ENCODE measurements around the gene C1QL4. TPM values are rescaled to one million over a fixed set of nuclear protein-coding genes. Genes with fewer than 3 reads are reported as not detected.

The C1QL4 gene
- total RNA-seq, 2 experiments from 2014 or later, result not detected

- CTCF ChIA-PET, result interaction anchor here (0.6 to 1.6 kb wide), 2 partner anchors 10 to 765 kb away, joined by 3 to 7 read pairs; partner anchors contain the start of gene PRPH
- H3K4me1 Mint-ChIP-seq, result peaks cover 13% of the 10 kb centered on the region
- no peak overlapping the region for H3K4me3 Mint-ChIP-seq
- no peaks in the 10 kb centered on the region for H3K36me3 Mint-ChIP-seq (ENCODE audit: low read depth)
- no peak for DNase-seq
- H3K9me3 Mint-ChIP-seq, result no peaks in the 10 kb centered on the region
- H3K27ac Mint-ChIP-seq, result no peak overlapping the region
- POLR2A ChIA-PET, result no interaction called here
- H3K27me3 Mint-ChIP-seq, result peaks cover 39% of the 10 kb centered on the region
These were observed 31.1 kb downstream of the C1QL4 start for GRCh38 chr12:49305762-49306510.

GRCh38 chr12:49304161-49304560, 32.8 kb downstream of the C1QL4 start:
- Mint-ChIP-seq H3K4me1 (peaks cover 13% of the 10 kb centered on the region), H3K27ac (no peak overlapping the region), H3K9me3 (no peaks in the 10 kb centered on the region), H3K4me3 (no peak overlapping the region), H3K27me3 (peaks cover 24% of the 10 kb centered on the region), H3K36me3 (ENCODE audit: low read depth) (no peaks in the 10 kb centered on the region)
- DNase-seq, result no peak
- ChIA-PET POLR2A (no interaction called here), CTCF (interaction anchor here (1.1 to 1.4 kb wide), 3 partner anchors 38 to 44 kb away, joined by 3 to 5 read pairs (median 3); no protein-coding TSS in a partner anchor)

DNA sequence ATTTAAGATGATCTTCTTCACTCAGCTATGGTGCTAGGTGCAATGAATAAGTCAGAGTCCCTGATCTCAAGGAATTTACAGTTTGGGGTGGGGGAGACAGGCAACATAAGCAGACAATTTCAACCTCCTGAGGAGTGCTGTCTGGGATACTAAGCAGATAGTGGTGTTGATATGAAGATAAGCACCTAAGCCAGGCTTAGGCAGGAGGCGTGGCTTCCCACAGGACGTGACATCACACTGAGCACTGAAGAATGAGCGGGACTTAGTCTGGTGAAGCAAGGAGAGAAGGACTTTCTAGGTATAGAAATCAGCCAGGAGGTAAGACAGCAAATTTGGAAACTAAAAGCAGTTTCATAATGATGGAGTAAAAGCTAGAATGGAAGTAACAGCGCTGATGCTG, 35.2 kb downstream of the C1QL4 start:
- DNase-seq, result peak; percentile 25
- H3K4me1 Mint-ChIP-seq, result peaks cover 31% of the 10 kb centered on the region
- H3K4me3 Mint-ChIP-seq, result no peak overlapping the region
- H3K27me3 Mint-ChIP-seq, result peaks cover 27% of the 10 kb centered on the region
- ChIA-PET POLR2A (no interaction called here), CTCF (interaction anchor here (0.6 to 0.7 kb wide), 3 partner anchors 40 to 263 kb away, joined by 3 to 4 read pairs (median 4); no protein-coding TSS in a partner anchor)
- H3K27ac Mint-ChIP-seq, result peak overlapping the region; percentile 21
- no peaks in the 10 kb centered on the region for H3K9me3 Mint-ChIP-seq
- no peaks in the 10 kb centered on the region for H3K36me3 Mint-ChIP-seq (ENCODE audit: low read depth)

GRCh38 chr12:49298160-49298559, 38.8 kb downstream of the C1QL4 start:
- ChIA-PET CTCF (interaction anchor here (1.2 to 2.7 kb wide), 3 partner anchors 25 to 265 kb away, joined by 3 to 9 read pairs (median 4); partner anchors contain the start of gene TROAP), POLR2A (no interaction called here)
- Mint-ChIP-seq H3K27me3 (peaks cover 50% of the 10 kb centered on the region), H3K36me3 (ENCODE audit: low read depth) (no peaks in the 10 kb centered on the region), H3K9me3 (no peaks in the 10 kb centered on the region), H3K4me1 (peaks cover 40% of the 10 kb centered on the region), H3K4me3 (peak overlapping the region; percentile 15), H3K27ac (no peak overlapping the region)
- no peak for DNase-seq

GRCh38 chr12:49297695-49298060, 39.3 kb downstream of the C1QL4 start:
- Mint-ChIP-seq H3K4me1 (peaks cover 36% of the 10 kb centered on the region), H3K9me3 (no peaks in the 10 kb centered on the region), H3K4me3 (peak overlapping the region; percentile 56), H3K27me3 (peaks cover 51% of the 10 kb centered on the region), H3K27ac (no peak overlapping the region), H3K36me3 (ENCODE audit: low read depth) (no peaks in the 10 kb centered on the region)
- ChIA-PET CTCF (interaction anchor here (0.9 to 6.0 kb wide), 13 partner anchors 9 to 265 kb away, joined by 3 to 47 read pairs (median 4); partner anchors contain the start of genes C1QL4, DNAJC22 and TROAP), POLR2A (interaction anchor here (0.7 kb wide), 1 partner anchor 34 kb away, joined by 3 read pairs; no protein-coding TSS in a partner anchor)
- DNase-seq, result no peak

GRCh38 chr12:49296836-49297694, 39.9 kb downstream of the C1QL4 start:
- ChIA-PET POLR2A (interaction anchor here (0.7 kb wide), 1 partner anchor 34 kb away, joined by 3 read pairs; no protein-coding TSS in a partner anchor), CTCF (interaction anchor here (0.9 to 6.0 kb wide), 15 partner anchors 9 to 266 kb away, joined by 3 to 47 read pairs (median 4); partner anchors contain the start of genes C1QL4, DNAJC22 and TROAP)
- no peaks in the 10 kb centered on the region for H3K36me3 Mint-ChIP-seq (ENCODE audit: low read depth)
- H3K27ac Mint-ChIP-seq, result no peak overlapping the region
- peak; percentile 31 for DNase-seq
- peaks cover 51% of the 10 kb centered on the region for H3K27me3 Mint-ChIP-seq
- peaks cover 35% of the 10 kb centered on the region for H3K4me1 Mint-ChIP-seq
- peak overlapping the region; percentile 56 for H3K4me3 Mint-ChIP-seq
- no peaks in the 10 kb centered on the region for H3K9me3 Mint-ChIP-seq

GRCh38 chr12:49296034-49296835, 40.8 kb downstream of the C1QL4 start:
- H3K4me1 Mint-ChIP-seq, result peaks cover 29% of the 10 kb centered on the region
- ChIA-PET CTCF (interaction anchor here (0.6 to 6.0 kb wide), 18 partner anchors 8 to 224 kb away, joined by 3 to 47 read pairs (median 4); partner anchors contain the start of genes C1QL4, DNAJC22, SPATS2 and TROAP), POLR2A (no interaction called here)
- H3K36me3 Mint-ChIP-seq (ENCODE audit: low read depth), result no peaks in the 10 kb centered on the region
- peaks cover 53% of the 10 kb centered on the region for H3K27me3 Mint-ChIP-seq
- H3K9me3 Mint-ChIP-seq, result no peaks in the 10 kb centered on the region
- H3K27ac Mint-ChIP-seq, result no peak overlapping the region
- peak; percentile 61 for DNase-seq
- peak overlapping the region; percentile 56 for H3K4me3 Mint-ChIP-seq

- no peaks in the 10 kb centered on the region for H3K36me3 Mint-ChIP-seq (ENCODE audit: low read depth)
- peaks cover 27% of the 10 kb centered on the region for H3K4me1 Mint-ChIP-seq
- no peak within 1 kb of the TSS for H3K4me3 Mint-ChIP-seq
- no peaks in the 10 kb centered on the region for H3K9me3 Mint-ChIP-seq
- H3K27ac Mint-ChIP-seq, result no peak within 1 kb of the TSS
- H3K27me3 Mint-ChIP-seq, result peaks cover 53% of the 10 kb centered on the region
- POLR2A ChIA-PET, result interaction anchor here (0.7 kb wide), 1 partner anchor 11 kb away, joined by 3 read pairs; no protein-coding TSS in a partner anchor
- no peak for DNase-seq
- CTCF ChIA-PET, result interaction anchor here (0.8 to 6.0 kb wide), 17 partner anchors 11 to 230 kb away, joined by 3 to 47 read pairs (median 5); partner anchors contain the start of genes C1QL4, DNAJC22, SPATS2 and TROAP
These were observed 41.7 kb downstream of the C1QL4 start, which contains the start of gene PRPH for GRCh38 chr12:49295082-49295936. TSS of gene PRPH (plus strand) at chr12:49295147. CDS start at chr12:49295201, 54 bp downstream.

DNA sequence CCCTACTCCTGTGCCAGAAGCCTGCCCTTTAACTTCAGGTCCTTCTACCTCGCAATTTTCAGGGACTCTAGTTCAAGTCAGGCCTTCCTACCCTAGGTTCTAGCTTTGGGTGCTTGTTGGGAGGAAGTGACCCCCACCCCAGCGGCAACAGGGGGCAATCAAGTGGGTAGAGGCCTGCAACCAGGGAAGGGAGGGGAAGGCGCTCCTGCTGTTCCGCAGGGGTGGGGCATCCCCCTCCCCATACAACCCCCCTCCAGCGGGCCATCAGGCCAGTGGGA, 42.2 kb downstream of the C1QL4 start:
- Mint-ChIP-seq H3K4me1 (peaks cover 27% of the 10 kb centered on the region), H3K36me3 (ENCODE audit: low read depth) (no peaks in the 10 kb centered on the region), H3K27ac (no peak overlapping the region), H3K27me3 (peaks cover 53% of the 10 kb centered on the region), H3K4me3 (no peak overlapping the region), H3K9me3 (no peaks in the 10 kb centered on the region)
- no peak for DNase-seq
- ChIA-PET CTCF (interaction anchor here (0.5 to 6.0 kb wide), 14 partner anchors 11 to 230 kb away, joined by 3 to 47 read pairs (median 5); partner anchors contain the start of genes C1QL4, DNAJC22, SPATS2 and TROAP), POLR2A (no interaction called here)

DNA sequence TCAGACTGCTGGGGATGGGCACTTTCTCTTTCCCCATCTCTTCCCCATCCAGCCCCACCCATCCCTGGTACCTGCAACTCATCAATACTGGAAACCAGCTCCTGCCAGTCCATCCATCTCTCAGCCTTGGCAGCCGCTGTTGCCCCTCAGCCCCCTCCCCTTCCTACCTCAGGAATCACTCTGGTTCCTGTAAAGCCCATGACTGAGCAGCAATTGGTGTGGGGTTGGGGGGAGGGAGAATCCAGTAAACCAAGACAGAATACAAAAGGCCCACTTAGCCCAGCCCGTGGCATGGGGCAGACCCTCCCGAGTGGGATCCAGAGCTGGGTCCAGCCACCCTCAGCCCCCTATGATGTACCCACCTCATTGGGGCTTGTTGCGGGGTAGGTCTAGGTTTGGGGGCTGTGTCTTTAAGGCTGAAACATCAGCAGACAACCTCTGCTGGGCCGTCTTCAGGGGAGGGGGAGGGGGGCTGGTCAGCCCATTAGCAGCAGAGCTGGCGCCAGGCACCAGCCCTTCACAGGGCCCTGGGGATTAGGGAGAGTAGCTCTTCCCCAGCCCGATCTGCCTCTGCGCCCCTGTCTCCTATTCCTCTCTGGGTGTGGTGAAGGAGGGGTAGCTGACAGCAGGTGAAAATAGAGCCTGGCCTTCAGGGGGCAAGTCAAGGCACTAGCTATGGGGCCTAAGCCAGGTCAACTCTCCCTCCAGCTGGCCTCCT, 42.7 kb downstream of the C1QL4 start:
- ChIA-PET POLR2A (no interaction called here), CTCF (interaction anchor here (0.5 to 6.0 kb wide), 13 partner anchors 12 to 229 kb away, joined by 3 to 47 read pairs (median 7); partner anchors contain the start of genes C1QL4, DNAJC22 and TROAP)
- Mint-ChIP-seq H3K27ac (no peak overlapping the region), H3K4me1 (peaks cover 27% of the 10 kb centered on the region), H3K27me3 (peaks cover 53% of the 10 kb centered on the region), H3K36me3 (ENCODE audit: low read depth) (no peaks in the 10 kb centered on the region), H3K4me3 (no peak overlapping the region), H3K9me3 (no peaks in the 10 kb centered on the region)
- no peak for DNase-seq
